GM23338 (cell line): ENCODE data around the gene SNAI1. TPM values are rescaled to one million over a fixed set of nuclear protein-coding genes. Genes with fewer than 3 reads are reported as not detected.
"Not testable (repeated sequence)": the region's sequence is repeated elsewhere in the genome, so short reads cannot be mapped to it uniquely, and the experiment has no call there.

ENCODE experiments used
- ATAC-seq: fragments of 200-7000 bp; cut with Tn5 transposase; 3 replicates; pipeline ENCODE4 v1.9.1; 2020
- DNase-seq: peaks from one replicate; pipeline ENCODE4 v3.0.0-alpha.2; 2015; ENCODE audit warnings: low spot score
- H2AFZ ChIP-seq: fragments of 200-600 bp; sonication (generic); 2 replicates; pipeline ENCODE4 v1.8.0; 2016; ENCODE audit warnings: antibody characterized with exemption, mild to moderate bottlenecking, moderate library complexity
- H3F3A ChIP-seq: fragments of 200-600 bp; sonication (generic); replicated peaks from 2 replicates; pipeline ENCODE4 v1.8.0; 2017; ENCODE audit warnings: antibody characterized with exemption, mixed run types, low read depth
- H3K27ac ChIP-seq: fragments of 200-600 bp; sonication (generic); 2 replicates; pipeline ENCODE4 v1.6.1; 2016; ENCODE audit warnings: low read depth
- H3K27me3 ChIP-seq: fragments of 200-600 bp; sonication (generic); 2 replicates; pipeline ENCODE4 v1.8.0; 2016; ENCODE audit warnings: mild to moderate bottlenecking, mixed run types, moderate library complexity; ENCODE audit not compliant: insufficient read depth
- H3K36me3 ChIP-seq: fragments of 200-600 bp; sonication (generic); 2 replicates; pipeline ENCODE4 v1.8.0; 2016; ENCODE audit warnings: mild to moderate bottlenecking; ENCODE audit not compliant: insufficient read depth
- H3K4me1 ChIP-seq: fragments of 200-600 bp; sonication (generic); 2 replicates; pipeline ENCODE4 v1.8.0; 2016; ENCODE audit warnings: mild to moderate bottlenecking, moderate library complexity; ENCODE audit not compliant: insufficient read depth
- H3K4me2 ChIP-seq: fragments of 200-600 bp; sonication (generic); 2 replicates; pipeline ENCODE4 v1.7.1; 2017; ENCODE audit warnings: mixed run types
- H3K4me3 ChIP-seq: fragments of 200-600 bp; sonication (generic); 2 replicates; pipeline ENCODE4 v1.6.1; 2016; ENCODE audit warnings: mixed run types
- H3K79me2 ChIP-seq: fragments of 200-600 bp; sonication (generic); replicated peaks from 2 replicates; pipeline ENCODE4 v1.8.0; 2017; ENCODE audit warnings: mild to moderate bottlenecking; ENCODE audit not compliant: insufficient read depth
- H3K9me2 ChIP-seq: fragments of 200-600 bp; sonication (generic); 2 replicates; pipeline ENCODE4 v1.8.0; 2017; ENCODE audit not compliant: insufficient read depth
- H4K20me1 ChIP-seq: fragments of 200-600 bp; sonication (generic); replicated peaks from 2 replicates; pipeline ENCODE4 v1.8.0; 2017; ENCODE audit warnings: mild to moderate bottlenecking; ENCODE audit not compliant: insufficient read depth
- H3K27ac Mint-ChIP-seq: 2 replicates; pipeline ENCODE4 v1.8.0; 2020; ENCODE audit warnings: inconsistent platforms, mild to moderate bottlenecking, moderate library complexity, mixed read lengths
- H3K27me3 Mint-ChIP-seq: 3 replicates; pipeline ENCODE4 v1.8.0; 2022; ENCODE audit warnings: low read depth, mild to moderate bottlenecking, moderate library complexity, mixed read lengths, inconsistent platforms; ENCODE audit not compliant: insufficient read depth, poor library complexity
- H3K36me3 Mint-ChIP-seq: 3 replicates; pipeline ENCODE4 v1.8.0; 2021; ENCODE audit warnings: low read depth, mild to moderate bottlenecking, inconsistent platforms, moderate library complexity, mixed read lengths
- H3K4me1 Mint-ChIP-seq: 3 replicates; pipeline ENCODE4 v1.8.0; 2020; ENCODE audit warnings: mild to moderate bottlenecking, inconsistent platforms, mixed read lengths
- H3K4me3 Mint-ChIP-seq: 3 replicates; pipeline ENCODE4 v1.8.0; 2021; ENCODE audit warnings: moderate library complexity, mild to moderate bottlenecking, inconsistent platforms, mixed read lengths
- H3K9me3 Mint-ChIP-seq: 3 replicates; pipeline ENCODE4 v1.8.0; 2020; ENCODE audit warnings: moderate library complexity, mild to moderate bottlenecking, inconsistent platforms, mixed read lengths
- CTCF ChIP-seq, 2 experiments: fragments of 200-600 bp in 1 of 2; sonication (generic) in 1 of 2; conservative IDR thresholded peaks; 2 replicates each; pipeline versions ENCODE4 v1.5.1 to v1.6.1; 2016 to 2017; ENCODE audit warnings: antibody characterized with exemption in 2 of 2, low read depth in 2 of 2, mild to moderate bottlenecking in 2 of 2, moderate library complexity in 1 of 2
- ETS1 ChIP-seq: IDR thresholded peaks from 2 replicates; pipeline ENCODE4 v1.6.1; 2016; ENCODE audit warnings: antibody characterized with exemption
- EZH2phosphoT487 ChIP-seq: fragments of 200-600 bp; sonication (generic); IDR thresholded peaks from one replicate; pipeline ENCODE4 v1.8.1; 2018; ENCODE audit warnings: antibody characterized with exemption; ENCODE audit not compliant: unreplicated experiment
- JUNB ChIP-seq: IDR thresholded peaks from one replicate; pipeline ENCODE4 v1.6.1; 2016; ENCODE audit warnings: antibody characterized with exemption; ENCODE audit not compliant: unreplicated experiment
- STAT1 ChIP-seq: IDR thresholded peaks from one replicate; pipeline ENCODE4 v1.6.1; 2016; ENCODE audit warnings: antibody characterized with exemption; ENCODE audit not compliant: unreplicated experiment
- polyA plus RNA-seq: library from polyadenylated mRNA; unstranded; fragments of >200 nt; fragmentation: Nextera tagmentation; extraction: Ambion mirVana; gene quantifications from 2 replicates; pipeline ENCODE4 v1.2.1, GENCODE V29; 2016
- total RNA-seq: library from RNA; depleted of rRNA; stranded (reverse); fragments of >200 nt; shearing (Covaris generic); gene quantifications from 2 replicates; pipeline ENCODE4 v1.2.3, GENCODE V29; 2014

SNAI1 gene
- total and polyA plus RNA-seq, 2 experiments from 2014 or later, result 4.2 to 8.4 TPM

GRCh38 chr20:49970498-49970897 is 12.3 kb upstream of the SNAI1 start (continued):
- TF ChIP-seq JUNB, result no peak

GRCh38 chr20:49973981-49974380 is 8.8 kb upstream of the SNAI1 start:
- Histone ChIP-seq H3K4me2 (no peak overlapping the region), H3F3A (no peaks in the 10 kb centered on the region), H3K27me3 (no peaks in the 10 kb centered on the region), H3K4me1 (no peaks in the 10 kb centered on the region; the same call in 1 of the 2 replicates), H3K27ac (no peak overlapping the region), H2AFZ (no peak overlapping the region), H3K79me2 (no peaks in the 10 kb centered on the region), H3K4me3 (no peak overlapping the region), H3K9me2 (no peaks in the 10 kb centered on the region), H3K36me3 (no peaks in the 10 kb centered on the region), H4K20me1 (no peaks in the 10 kb centered on the region)
- Mint-ChIP-seq H3K27ac (no peak overlapping the region), H3K9me3 (no peaks in the 10 kb centered on the region), H3K4me1 (peaks cover 7% of the 10 kb centered on the region; the same call in 2 of the 3 replicates), H3K27me3 (peaks cover 5% of the 10 kb centered on the region), H3K36me3 (no peaks in the 10 kb centered on the region), H3K4me3 (no peak overlapping the region)
- ATAC-seq (no peak), DNase-seq (no peak)
- no peak for TF ChIP-seq CTCF (conservative IDR thresholded peaks at IDR 0.05; ENCODE audit: low read depth in 2 of 2)

- no peaks in the 10 kb centered on the region for H3K36me3 Mint-ChIP-seq
- no peak overlapping the region for H3K4me3 Mint-ChIP-seq
- H3K4me1 ChIP-seq, result peaks cover 18% of the 10 kb centered on the region
Measured at GRCh38 chr20:49976542-49976941, 6.2 kb upstream of the SNAI1 start.

GRCh38 chr20:49977740-49978139 is 5.0 kb upstream of the SNAI1 start:
- Histone ChIP-seq H3K27me3 (peaks cover 28% of the 10 kb centered on the region), H3F3A (0 out of 2 replicates have a peak, but pooled peaks cover 11% of the 10 kb centered on the region), H3K4me1 (peaks cover 23% of the 10 kb centered on the region)
- Mint-ChIP-seq H3K27me3 (peaks cover 25% of the 10 kb centered on the region), H3K4me1 (peaks cover 29% of the 10 kb centered on the region)
- H3K9me2 ChIP-seq, H3K79me2 ChIP-seq, H4K20me1 ChIP-seq, H3K4me2 ChIP-seq, H3K36me3 ChIP-seq, ATAC-seq, DNase-seq, H3K4me3 ChIP-seq, H3K36me3 Mint-ChIP-seq, H3K27ac ChIP-seq, H3K9me3 Mint-ChIP-seq, H2AFZ ChIP-seq, H3K27ac Mint-ChIP-seq, H3K4me3 Mint-ChIP-seq: not testable (repeated sequence)

More at GRCh38 chr20:49976542-49976941, 6.2 kb upstream of the SNAI1 start:
- peaks cover 16% of the 10 kb centered on the region for H3K27me3 Mint-ChIP-seq
- no peaks in the 10 kb centered on the region for H4K20me1 ChIP-seq
- DNase-seq, result no peak
- no peak overlapping the region for H2AFZ ChIP-seq
- H3K4me3 ChIP-seq, result no peak overlapping the region
- ATAC-seq, result no peak
- peaks cover 22% of the 10 kb centered on the region for H3K4me1 Mint-ChIP-seq
- H3K27ac Mint-ChIP-seq, result no peak overlapping the region
- no peak overlapping the region for H3K4me2 ChIP-seq
- peaks cover 21% of the 10 kb centered on the region for H3K27me3 ChIP-seq
- 0 out of 2 replicates have a peak, but pooled peaks cover 11% of the 10 kb centered on the region for H3F3A ChIP-seq
- no peaks in the 10 kb centered on the region for H3K36me3 ChIP-seq
- H3K9me3 Mint-ChIP-seq, result no peaks in the 10 kb centered on the region
- no peak for TF ChIP-seq STAT1
- TF ChIP-seq EZH2phosphoT487, result no peak
- TF ChIP-seq ETS1, result no peak
- H3K9me2 ChIP-seq, result no peaks in the 10 kb centered on the region
- no peaks in the 10 kb centered on the region for H3K79me2 ChIP-seq
- no peak overlapping the region for H3K27ac ChIP-seq
